COLO829 (cell line): ENCODE results near the gene AP1S3.

ENCODE experiments used
- DNase-seq: peaks from one replicate; pipeline ENCODE4 v3.0.0; 2012; ENCODE audit warnings: low spot score

The AP1S3 gene

DNA sequence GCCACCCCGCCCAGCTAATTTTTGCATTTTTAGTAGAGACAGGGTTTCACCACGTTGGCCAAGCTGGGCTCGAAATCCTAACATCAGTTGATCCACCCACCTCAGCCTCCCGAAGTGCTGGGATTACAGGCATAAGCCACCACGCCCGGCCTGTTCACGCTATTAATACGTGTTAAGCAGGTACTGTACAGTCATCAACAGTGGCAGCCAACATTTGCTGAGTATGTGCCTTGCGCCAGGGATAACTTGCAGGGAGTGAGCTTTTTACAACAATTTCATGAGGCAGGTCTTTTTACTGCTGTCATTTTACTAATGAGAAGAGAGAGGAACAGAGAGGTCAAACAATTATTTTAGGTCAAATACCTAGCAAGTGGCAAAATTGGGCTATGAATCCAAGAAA, 115.2 kb downstream of the AP1S3 start:
- DNase-seq, result no peak

DNA sequence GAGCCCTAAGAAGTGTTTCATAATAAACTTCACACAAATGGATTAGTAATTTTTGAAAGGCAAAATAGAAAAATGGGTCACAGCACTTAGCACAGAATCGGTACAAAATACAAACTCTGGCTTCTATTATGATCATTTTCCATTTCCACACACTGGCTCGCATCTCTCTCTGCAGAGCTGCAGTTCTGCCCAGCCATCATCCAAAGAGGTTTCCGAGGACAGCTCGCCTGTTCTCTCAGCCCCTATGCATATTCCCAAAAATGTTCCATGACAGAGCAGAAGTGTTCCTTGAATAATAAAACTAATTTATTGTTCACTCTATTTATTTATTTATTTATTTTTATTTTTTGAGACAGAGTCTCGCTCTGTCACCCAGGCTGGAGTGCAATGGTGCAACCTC, 115.6 kb downstream of the AP1S3 start:
- DNase-seq, result no peak

DNA sequence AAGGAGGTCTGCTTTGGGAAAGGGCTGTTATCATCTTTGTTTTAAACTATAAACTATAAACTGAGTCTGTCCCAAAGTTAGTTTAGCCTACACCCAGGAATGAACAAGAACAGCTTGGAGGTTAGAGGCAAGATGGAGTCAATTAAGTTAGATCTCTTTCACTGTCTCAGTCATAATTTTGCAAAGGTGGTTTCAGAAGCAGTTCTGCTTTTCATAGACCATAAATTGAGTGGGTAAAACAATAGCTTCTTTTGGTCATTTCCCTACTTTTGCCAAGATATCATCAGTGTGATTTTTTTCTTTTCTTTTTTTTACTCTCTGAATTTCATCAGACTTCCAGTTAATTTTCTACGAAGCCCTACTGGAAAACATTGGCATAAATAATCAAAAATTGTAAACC, 117.0 kb downstream of the AP1S3 start:
- no peak for DNase-seq

DNA sequence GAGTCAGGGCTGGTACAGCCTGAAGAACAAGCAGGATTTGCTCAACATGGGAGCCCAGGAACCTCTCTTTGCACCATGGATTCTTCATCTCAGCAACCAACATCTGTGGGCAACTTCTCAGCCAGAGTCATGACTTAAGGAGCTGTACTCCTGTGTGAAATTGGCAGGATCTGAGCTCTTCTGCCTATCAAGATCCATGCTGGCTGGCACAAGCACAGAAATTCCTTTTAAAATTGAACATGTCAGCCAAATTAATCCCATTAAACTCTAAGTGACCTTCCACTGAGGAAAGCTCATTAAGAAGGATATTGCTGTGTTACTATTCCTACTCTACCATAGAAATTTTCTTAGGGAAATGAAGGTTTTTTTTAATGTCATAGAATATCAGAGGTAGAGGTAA, 124.7 kb downstream of the AP1S3 start:
- no peak for DNase-seq

DNA sequence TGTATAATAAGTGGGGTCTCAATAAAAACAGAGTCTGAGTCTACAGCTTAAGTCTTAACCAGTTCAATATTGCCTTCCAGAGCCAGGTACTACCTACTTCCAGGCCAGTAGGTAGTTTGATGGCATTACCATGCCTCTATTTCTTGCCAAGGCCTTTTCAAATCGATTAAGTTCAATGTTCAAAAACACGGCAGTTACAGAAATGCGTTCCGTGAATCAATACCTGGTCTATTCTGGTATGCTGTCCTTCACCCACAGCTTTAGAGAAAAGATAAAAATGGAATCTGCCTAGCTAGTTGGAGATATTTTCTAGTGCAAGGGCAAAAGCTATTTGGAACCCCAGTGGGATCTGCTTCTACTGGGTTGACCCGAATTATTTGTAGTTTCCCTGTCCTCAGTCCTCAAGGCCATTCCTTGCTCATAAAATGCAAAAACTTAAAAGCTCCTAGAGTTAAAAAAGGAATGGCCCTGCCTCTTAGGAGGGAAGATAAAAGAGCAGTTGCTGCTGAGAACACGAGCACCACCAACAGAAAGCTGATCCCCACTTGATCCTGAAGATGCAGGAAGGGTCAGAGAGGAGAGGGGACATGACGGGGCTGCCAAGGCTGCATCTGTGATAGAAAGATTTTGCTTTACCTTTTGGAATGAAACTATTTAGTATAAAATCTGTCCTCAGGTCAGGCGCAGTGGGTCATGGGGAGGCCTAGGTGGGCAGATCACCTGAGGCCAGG, 125.6 kb downstream of the AP1S3 start:
- no peak for DNase-seq
